Activated naive CD4-positive, alpha-beta T cell treated with anti-CD3 and anti-CD28 coated beads, Interleukin-2, amount 50 U/mL, for 16 hours (primary cell): ENCODE results near the gene GTF2E1.

Experiments
- DNase-seq: peaks from one replicate; pipeline ENCODE4 v3.0.0-alpha.2; 2020

Gene GTF2E1

DNA sequence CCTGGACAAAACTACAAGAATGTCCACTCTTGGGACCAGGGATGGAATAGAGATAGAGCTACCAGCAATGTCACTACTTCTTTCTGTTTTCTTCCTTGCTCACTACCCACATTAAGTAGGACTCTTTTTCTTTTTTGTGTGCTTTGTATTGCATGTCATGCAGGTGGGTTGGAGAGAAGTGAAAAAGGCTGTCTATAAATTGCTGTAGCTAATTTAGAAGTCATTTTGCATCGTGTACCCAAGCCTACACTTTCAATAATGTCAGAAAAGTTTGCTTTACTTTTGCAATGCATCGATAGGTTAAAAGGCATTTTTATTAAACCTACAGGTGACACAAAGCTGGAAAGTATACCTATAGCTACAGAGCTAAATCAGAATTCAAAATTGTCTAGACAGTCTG is 58.9 kb downstream of the GTF2E1 start:
- DNase-seq = no peak

DNA sequence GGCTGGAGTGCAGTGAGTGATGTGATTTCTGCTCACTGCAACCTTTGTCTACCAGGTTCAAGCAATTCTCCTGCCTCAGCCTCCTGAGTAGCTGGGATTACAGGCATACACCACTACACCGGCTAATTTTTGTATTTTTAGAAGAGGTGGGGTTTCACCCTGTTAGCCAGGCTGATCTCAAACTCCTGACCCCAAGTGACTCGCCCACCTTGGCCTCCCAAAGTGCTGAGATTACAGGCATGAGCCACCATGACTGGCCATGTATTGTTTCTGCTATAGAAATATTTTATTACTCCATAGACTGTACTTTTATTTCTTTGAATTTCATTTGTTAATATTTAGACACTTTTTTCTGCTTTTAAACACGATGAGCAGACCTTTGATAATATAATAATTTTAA is 60.4 kb downstream of the GTF2E1 start:
- DNase-seq = no peak

DNA sequence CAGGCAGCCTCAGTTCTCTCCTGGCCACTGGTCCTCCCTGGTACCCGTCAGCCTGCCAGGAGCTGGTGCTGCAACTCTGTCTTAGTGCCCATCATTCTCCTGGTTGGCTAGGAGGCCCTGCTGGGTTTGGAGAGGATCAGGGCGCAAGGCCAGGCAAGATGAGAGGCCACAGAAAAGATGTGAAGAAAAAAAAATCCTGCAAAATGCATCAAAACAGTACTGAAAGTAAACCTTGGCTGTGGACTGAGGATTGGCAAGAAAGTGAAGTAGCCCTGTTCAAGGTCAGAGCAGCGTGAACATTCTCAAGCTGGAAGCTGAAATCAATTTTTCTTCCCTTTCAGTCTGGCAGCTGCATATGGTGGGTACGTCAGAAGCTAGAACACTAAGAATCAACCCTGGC is 74.2 kb downstream of the GTF2E1 start:
- no peak for DNase-seq

DNA sequence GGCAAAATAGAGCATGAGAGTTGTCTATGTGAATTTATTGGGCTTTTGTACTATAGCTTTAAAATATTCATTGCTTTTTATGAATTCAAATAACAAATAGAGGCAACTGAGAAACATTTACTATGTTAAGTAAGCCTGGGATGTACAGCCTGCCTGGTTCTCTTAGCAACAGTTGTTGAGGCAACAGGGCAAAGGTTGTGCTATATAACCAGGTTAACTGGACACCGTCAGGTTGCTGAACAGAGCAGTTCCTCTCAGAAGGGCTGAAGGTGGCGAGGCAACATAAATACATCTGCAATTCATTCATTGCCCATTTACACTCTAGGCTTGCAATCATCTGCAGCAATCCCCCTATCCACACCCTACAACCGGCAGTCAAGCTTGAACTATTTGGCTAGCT is 78.2 kb downstream of the GTF2E1 start:
- DNase-seq = no peak

DNA sequence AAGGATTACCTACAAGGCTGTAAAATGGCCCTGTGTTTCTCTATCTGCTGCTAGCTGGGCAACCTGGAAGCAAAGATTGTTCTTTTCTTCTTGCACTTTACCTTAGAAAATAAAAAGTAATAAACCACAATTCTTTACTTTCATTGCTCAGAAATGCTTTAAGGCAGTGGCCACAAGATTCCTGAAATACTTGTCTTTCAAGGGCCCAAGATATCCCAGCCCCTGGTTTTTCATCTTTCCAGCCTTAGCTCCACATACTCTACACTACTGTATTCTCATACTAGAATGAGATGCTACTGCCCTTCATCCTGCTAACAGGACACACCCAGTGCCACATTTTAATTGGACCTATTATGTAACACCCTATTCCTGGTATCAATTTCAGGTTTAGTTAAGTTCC is 78.9 kb downstream of the GTF2E1 start:
- no peak for DNase-seq

DNA sequence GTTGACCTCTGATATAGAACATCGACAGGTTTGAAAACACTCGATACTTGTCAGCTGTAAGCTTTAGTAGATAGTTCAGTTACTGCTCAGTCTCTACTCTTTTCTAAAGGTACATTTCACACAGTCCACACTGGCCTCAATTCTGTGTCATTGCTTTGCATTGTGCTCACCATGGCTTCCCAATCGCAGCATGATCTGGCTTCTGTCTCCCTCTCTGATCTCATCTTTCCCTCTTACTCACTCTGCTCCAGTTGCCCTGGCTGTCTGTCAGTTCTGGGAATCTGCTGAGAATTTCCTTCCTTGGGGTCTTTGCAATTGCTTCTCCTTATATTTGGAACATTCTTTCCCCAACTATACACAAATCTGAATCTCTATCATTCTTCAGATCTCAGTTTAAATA is 80.6 kb downstream of the GTF2E1 start:
- no peak for DNase-seq

DNA sequence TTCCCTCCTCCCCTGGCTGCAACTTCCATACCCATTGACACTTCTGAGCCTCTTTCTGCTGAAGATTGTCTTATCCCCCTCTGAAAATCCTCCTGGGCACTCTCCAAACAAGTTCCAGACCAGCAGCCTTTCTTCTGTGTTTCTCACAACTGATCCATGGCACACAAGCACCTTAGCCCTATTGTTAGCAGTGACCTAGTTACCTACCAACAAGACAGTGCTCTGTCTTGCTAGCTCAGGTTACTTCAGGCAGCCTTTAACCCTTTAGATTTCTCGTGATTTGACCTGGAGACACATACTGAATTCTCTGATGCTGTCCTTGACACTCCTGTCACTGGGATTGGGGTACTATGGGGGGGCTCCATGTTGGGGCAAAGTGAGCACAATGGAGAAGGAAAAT is 82.1 kb downstream of the GTF2E1 start:
- no peak for DNase-seq

DNA sequence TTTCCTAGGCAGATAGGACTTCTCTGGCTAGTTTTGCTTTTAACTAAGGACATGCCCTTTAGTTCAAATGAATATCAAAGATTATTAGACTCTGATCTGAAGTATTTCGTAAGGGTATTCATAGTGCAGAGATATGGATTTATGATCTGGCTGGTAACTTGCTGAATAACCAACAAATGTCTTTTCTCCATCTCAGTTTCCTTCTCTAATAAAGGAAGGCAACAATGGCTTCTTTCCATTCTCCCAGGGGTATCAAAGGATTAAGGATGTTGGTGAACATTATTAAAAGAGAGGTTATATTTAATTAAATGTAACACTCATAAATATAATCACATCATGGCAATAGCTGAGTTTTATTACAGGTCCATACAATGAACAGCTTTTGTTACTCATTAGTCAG is 86.3 kb downstream of the GTF2E1 start:
- no peak for DNase-seq

DNA sequence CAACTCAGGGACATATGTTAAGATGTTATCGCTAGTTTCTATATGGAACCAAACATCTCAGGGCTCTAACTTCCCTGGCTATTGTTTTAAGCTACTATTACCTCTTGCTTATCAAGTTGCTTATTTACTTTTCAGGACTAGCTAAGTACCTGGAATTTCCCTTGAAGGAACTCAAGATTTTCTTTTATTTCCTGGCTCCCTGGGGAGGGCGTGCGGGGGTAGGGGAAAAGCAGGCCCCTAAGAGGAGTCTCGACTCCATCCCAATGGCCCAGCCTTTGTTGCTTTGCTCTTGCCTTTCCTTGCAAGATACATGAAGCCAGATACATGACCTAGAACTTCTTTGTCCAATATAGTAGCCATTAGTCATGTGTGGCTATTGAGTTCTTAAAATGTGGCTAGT is 88.5 kb downstream of the GTF2E1 start:
- DNase-seq = no peak
